Tibial artery (tissue), 4 donors: ENCODE data around the gene NTM.
"Not testable (repeated sequence)": the region's sequence is repeated elsewhere in the genome, so short reads cannot be mapped to it uniquely, and the experiment has no call there.

Experiments used
- DNase-seq, 2 donors: peaks; one replicate each; pipeline ENCODE4 v3.0.0-alpha.2; 2019
- H3K27ac ChIP-seq, 2 donors: fragments of 200-600 bp; sonication (generic) in 1 of 2; 1 replicate in 1 of 2; 2 replicates in 1 of 2; pipeline ENCODE4 v1.5.1; 2018 to 2019; ENCODE audit warnings: mild to moderate bottlenecking in 1 of 2
- H3K27me3 ChIP-seq, 2 donors: fragments of 200-600 bp; sonication (generic) in 1 of 2; one replicate each; pipeline versions ENCODE4 v1.5.1 to v1.6.0; 2016 to 2019
- H3K36me3 ChIP-seq, 3 donors: fragments of 200-600 bp; sonication (generic) in 2 of 3; one replicate each; pipeline ENCODE4 v1.5.1; 2016 to 2019; ENCODE audit warnings: mild to moderate bottlenecking in 2 of 3
- H3K4me1 ChIP-seq, 4 donors: fragments of 200-600 bp; sonication (generic) in 2 of 4; 1 replicate in 3 of 4; 2 replicates in 1 of 4; pipeline ENCODE4 v1.5.1; 2016 to 2019
- H3K4me3 ChIP-seq, 2 donors: fragments of 200-600 bp; sonication (generic) in 1 of 2; 1 replicate in 1 of 2; 2 replicates in 1 of 2; pipeline ENCODE4 v1.5.1; 2018 to 2019; ENCODE audit warnings: mild to moderate bottlenecking in 2 of 2
- H3K9me3 ChIP-seq, 3 donors: fragments of 200-600 bp; sonication (generic) in 1 of 3; one replicate each; pipeline ENCODE4 v1.5.1; 2016 to 2019
- intact Hi-C: fragments of 100-400 bp; cut with DNase I; formaldehyde crosslinking; loops from one replicate; pipeline ENCODE4 v1.15.0; 2023; ENCODE audit warnings: low total_unique reads
- TF ChIP-seq, protein P1 (sequence below), 2 experiments: fragments of 200-600 bp in 1 of 2; fragments of 450-650 bp in 1 of 2; IDR thresholded peaks; one replicate each; pipeline ENCODE4 v1.5.1; 2017 to 2019; ENCODE audit warnings: antibody characterized with exemption in 2 of 2, mild to moderate bottlenecking in 1 of 2, moderate library complexity in 1 of 2

The NTM gene

DNA sequence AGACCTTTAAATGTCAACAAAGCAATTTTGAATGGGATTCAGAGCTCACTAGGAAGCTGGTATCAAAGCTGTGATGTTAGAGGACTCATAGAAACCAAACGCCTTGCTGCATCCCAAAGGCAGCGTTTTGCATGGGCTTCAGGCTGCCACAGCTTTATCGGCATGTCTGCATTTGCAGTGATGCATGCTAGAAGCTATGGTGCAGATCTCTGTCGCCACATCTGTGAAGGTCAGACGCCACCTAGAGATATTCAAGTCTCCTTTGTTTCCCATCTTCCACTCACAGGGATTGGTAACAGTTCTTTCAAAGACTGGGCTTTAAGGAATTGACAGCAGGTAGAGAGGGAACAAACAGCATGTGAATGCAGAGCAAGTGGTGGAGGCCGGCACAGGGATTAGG is 47.8 kb downstream of the NTM start:
- TF ChIP-seq, protein P1, sequence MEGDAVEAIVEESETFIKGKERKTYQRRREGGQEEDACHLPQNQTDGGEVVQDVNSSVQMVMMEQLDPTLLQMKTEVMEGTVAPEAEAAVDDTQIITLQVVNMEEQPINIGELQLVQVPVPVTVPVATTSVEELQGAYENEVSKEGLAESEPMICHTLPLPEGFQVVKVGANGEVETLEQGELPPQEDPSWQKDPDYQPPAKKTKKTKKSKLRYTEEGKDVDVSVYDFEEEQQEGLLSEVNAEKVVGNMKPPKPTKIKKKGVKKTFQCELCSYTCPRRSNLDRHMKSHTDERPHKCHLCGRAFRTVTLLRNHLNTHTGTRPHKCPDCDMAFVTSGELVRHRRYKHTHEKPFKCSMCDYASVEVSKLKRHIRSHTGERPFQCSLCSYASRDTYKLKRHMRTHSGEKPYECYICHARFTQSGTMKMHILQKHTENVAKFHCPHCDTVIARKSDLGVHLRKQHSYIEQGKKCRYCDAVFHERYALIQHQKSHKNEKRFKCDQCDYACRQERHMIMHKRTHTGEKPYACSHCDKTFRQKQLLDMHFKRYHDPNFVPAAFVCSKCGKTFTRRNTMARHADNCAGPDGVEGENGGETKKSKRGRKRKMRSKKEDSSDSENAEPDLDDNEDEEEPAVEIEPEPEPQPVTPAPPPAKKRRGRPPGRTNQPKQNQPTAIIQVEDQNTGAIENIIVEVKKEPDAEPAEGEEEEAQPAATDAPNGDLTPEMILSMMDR (IDR thresholded peaks at IDR 0.05), result no peak
- no peak for DNase-seq
- H3K27me3 ChIP-seq, result no peaks in the 10 kb centered on the region
- no peak overlapping the region for H3K27ac ChIP-seq
- no peaks in the 10 kb centered on the region for H3K9me3 ChIP-seq
- no peaks in the 10 kb centered on the region for H3K4me1 ChIP-seq
- intact Hi-C loops, result no loop called here
- H3K4me3 ChIP-seq, result no peak overlapping the region
- H3K36me3 ChIP-seq, result no peaks in the 10 kb centered on the region

DNA sequence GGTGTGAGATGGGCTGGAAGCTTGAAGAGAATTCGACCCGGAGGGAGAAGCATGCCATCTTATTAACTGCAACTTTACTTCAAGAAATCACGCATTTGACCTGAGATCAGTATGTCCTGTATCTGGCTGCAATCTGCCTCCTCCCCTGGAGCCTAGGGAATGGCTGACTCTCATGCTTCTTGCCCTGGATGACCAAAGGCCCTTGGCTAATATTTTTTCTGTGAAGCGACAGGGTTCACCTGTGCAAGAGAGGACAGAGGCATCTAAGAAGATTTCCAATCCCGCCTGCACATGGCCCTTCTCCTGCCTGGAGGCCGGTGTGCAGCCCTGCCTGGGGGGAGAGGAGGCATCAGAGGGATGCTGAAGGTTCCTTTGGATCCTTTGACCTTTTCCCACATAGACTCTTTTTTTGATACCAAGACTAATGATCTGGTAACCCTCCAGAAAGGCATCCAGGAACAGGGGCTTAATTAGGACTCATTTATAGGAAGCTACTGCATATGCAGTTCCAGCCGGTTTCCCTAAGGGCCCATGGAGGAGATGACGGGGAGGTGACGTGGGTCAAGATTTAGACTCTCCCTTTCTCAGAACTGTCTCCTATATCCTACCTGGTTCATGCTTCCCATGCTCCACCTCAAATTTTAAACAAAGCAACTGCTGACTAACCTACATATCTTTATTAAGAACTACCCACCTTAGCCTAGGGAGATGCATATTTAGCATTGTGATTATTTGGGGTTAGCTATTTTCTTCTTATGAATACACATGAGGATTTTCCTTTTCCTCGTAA is 50.8 kb downstream of the NTM start:
- no peak overlapping the region for H3K27ac ChIP-seq
- intact Hi-C loops, result no loop called here
- H3K27me3 ChIP-seq, result no peaks in the 10 kb centered on the region
- H3K9me3 ChIP-seq, result no peaks in the 10 kb centered on the region
- TF ChIP-seq, protein P1 (IDR thresholded peaks at IDR 0.05), result no peak
- H3K4me1 ChIP-seq, result no peaks in the 10 kb centered on the region
- H3K4me3 ChIP-seq, result no peak overlapping the region
- H3K36me3 ChIP-seq, result no peaks in the 10 kb centered on the region
- DNase-seq, result no peak

DNA sequence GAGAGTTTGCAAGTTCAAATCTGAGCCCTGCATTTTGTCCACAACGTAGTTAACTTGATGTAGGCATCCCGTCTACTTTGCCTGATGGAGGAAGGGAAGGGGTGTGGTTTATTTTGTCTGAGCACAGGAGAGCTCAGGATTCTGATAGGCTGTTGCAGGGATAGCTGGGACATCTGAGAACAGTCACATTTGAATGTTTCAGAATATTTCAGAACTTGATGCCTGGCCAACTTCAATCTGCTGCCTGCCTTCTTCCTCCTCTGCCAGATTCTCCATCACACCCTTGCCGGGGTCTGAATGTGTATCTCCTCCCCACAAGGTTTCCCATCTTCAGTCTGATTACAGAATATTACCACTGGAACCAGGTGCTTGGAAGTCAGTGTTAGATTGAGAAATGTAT is 51.6 kb downstream of the NTM start:
- Histone ChIP-seq H3K36me3 (no peaks in the 10 kb centered on the region), H3K9me3 (no peaks in the 10 kb centered on the region), H3K27me3 (no peaks in the 10 kb centered on the region), H3K27ac (no peak overlapping the region), H3K4me3 (no peak overlapping the region), H3K4me1 (no peaks in the 10 kb centered on the region)
- no peak for DNase-seq
- intact Hi-C loops, result no loop called here
- TF ChIP-seq, protein P1 (IDR thresholded peaks at IDR 0.05), result no peak

DNA sequence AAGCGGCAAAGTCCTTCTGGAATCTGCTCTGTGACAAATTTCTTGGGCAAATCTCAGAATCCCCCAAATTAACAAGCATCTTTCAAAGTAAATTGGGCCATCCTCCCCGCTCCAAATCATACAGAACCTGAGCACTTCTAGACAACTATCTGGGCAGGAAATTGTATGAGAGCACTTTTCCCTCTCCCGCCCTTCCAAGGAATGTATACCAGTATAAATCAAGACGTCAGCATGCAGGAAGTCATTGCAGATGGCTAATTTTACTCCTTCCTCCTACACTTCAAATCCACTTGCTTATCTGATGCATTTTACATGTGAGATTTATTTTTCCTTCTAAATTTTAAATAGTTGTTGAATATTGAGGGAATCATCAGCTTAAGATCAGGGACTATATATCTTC is 52.1 kb downstream of the NTM start:
- TF ChIP-seq, protein P1 (IDR thresholded peaks at IDR 0.05), result no peak
- no peaks in the 10 kb centered on the region for H3K27me3 ChIP-seq
- H3K4me3 ChIP-seq, result no peak overlapping the region
- no peaks in the 10 kb centered on the region for H3K9me3 ChIP-seq
- DNase-seq, result no peak
- H3K4me1 ChIP-seq, result no peaks in the 10 kb centered on the region
- no peaks in the 10 kb centered on the region for H3K36me3 ChIP-seq
- intact Hi-C loops, result no loop called here
- H3K27ac ChIP-seq, result no peak overlapping the region

DNA sequence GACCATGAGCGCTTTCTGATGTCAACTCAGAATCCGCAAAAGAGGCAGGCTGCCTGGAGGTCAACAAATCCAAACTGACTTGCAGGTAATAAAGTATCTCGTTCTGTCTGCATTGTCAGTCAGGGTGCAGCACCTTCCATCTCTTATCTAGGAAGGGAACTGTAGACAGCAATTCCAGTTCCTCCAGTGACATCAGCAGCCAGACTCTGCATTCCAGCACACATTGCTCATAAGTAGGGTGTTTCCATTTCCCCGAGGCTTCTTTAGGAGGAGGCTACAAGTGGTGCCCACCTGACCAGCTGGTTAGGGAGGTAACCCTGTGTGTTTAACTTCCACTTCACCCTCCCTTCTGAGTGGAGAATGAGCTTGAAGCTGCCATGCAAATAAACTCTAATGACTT is 53.3 kb downstream of the NTM start:
- DNase-seq, result no peak
- H3K4me1 ChIP-seq, result no peaks in the 10 kb centered on the region
- H3K9me3 ChIP-seq, result no peaks in the 10 kb centered on the region
- no peak overlapping the region for H3K27ac ChIP-seq
- no peaks in the 10 kb centered on the region for H3K36me3 ChIP-seq
- TF ChIP-seq, protein P1 (IDR thresholded peaks at IDR 0.05), result no peak
- no peak overlapping the region for H3K4me3 ChIP-seq
- intact Hi-C loops, result no loop called here
- no peaks in the 10 kb centered on the region for H3K27me3 ChIP-seq

DNA sequence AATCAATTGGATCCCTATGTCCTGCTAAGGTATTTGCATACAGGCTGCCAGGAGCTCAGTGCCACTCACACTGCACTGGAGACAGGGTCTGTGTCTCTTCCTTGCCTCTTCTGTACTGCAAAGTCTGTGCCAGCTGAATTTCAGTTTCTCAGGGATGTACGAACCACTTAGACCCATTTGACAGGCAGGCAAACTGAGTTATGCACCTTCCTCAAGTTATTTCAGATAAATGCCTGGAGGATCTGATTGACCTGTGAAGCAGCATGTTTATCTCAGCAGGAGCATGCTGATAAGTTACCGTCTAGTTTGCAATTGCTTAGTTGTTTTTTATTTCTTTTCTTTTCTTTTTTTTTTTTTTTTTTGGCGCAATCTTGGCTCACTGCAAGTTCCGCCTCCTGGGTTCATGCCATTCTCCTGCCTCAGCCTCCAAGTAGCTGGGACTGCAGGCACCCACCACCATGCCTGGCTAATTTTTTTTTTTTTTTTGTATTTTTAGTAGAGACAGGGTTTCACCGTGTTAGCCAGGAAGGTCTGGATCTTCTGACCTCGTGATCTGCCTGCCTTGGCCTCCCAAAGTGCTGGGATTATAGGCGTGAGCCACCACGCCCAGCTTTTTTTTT is 54.0 kb downstream of the NTM start:
- H3K27ac ChIP-seq, H3K27me3 ChIP-seq, H3K4me1 ChIP-seq, H3K36me3 ChIP-seq, H3K9me3 ChIP-seq, intact Hi-C loops, DNase-seq, H3K4me3 ChIP-seq: not testable (repeated sequence)
